VCaP (cell line): ENCODE results near the gene UGT1A8.

ENCODE experiments used
- H3K27ac ChIP-seq: fragments of 450-650 bp; 2 replicates; pipeline ENCODE4 v1.5.1; 2017
- TF ChIP-seq, protein P1 (sequence below): fragments of 450-650 bp; conservative IDR thresholded peaks from 2 replicates; pipeline ENCODE4 v1.5.1; 2017; ENCODE audit warnings: mild to moderate bottlenecking, moderate library complexity

The UGT1A8 gene

DNA sequence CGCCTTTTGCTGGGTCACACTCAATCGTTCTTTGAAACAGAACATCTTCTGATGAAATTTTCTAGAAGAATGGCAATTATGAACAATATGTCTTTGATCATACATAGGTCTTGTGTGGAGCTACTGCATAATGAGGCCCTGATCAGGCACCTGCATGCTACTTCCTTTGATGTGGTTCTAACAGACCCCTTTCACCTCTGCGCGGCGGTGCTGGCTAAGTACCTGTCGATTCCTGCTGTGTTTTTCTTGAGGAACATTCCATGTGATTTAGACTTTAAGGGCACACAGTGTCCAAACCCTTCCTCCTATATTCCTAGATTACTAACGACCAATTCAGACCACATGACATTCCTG is 95.8 kb downstream of the UGT1A8 start:
- TF ChIP-seq, protein P1, sequence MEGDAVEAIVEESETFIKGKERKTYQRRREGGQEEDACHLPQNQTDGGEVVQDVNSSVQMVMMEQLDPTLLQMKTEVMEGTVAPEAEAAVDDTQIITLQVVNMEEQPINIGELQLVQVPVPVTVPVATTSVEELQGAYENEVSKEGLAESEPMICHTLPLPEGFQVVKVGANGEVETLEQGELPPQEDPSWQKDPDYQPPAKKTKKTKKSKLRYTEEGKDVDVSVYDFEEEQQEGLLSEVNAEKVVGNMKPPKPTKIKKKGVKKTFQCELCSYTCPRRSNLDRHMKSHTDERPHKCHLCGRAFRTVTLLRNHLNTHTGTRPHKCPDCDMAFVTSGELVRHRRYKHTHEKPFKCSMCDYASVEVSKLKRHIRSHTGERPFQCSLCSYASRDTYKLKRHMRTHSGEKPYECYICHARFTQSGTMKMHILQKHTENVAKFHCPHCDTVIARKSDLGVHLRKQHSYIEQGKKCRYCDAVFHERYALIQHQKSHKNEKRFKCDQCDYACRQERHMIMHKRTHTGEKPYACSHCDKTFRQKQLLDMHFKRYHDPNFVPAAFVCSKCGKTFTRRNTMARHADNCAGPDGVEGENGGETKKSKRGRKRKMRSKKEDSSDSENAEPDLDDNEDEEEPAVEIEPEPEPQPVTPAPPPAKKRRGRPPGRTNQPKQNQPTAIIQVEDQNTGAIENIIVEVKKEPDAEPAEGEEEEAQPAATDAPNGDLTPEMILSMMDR = no peak

DNA sequence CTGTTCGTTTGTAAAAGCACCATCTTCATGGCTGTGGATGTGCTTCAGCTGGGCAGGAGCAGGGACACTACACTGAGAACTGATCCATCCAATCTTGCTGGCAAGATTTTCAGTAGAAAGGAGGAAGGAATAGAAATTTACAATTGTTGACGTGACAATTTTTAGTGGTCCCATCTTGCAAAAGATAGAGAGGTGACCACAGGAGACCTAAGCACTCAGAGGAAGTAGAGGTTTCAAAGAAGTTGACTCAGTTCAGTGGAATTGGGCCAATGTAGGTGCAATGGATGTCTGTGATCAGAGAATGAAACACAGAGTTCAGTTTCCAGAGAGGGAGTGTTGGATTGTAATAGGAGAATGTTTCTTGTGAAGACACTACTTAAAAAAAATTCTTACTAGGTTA is 96.7 kb downstream of the UGT1A8 start:
- H3K27ac ChIP-seq = no peak overlapping the region
- TF ChIP-seq, protein P1 = no peak

More for the DNA sequence above, 95.8 kb downstream of the UGT1A8 start:
- no peak overlapping the region for H3K27ac ChIP-seq

DNA sequence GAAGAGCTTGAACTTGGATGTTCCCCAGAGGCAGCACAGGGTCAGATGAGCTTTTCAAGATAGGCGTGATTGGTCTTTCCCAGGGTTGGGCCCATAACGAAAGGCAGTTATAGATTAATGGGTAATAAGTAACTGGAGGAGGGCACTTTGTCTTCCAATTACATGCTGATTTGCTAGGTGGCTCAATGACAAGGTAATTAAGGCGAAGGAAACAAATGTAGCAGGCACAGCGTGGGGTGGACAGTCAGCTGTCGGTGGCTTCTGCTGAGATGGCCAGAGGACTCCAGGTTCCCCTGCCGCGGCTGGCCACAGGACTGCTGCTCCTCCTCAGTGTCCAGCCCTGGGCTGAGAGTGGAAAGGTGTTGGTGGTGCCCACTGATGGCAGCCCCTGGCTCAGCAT is 101.1 kb downstream of the UGT1A8 start, which contains the start of gene UGT1A4:
Gene UGT1A4, plus strand, starts transcription at position 185 of the 400 bp plus-strand sequence. Its CDS starts 85 bp downstream, at position 270.
- H3K27ac ChIP-seq = no peak within 1 kb of the TSS
- TF ChIP-seq, protein P1 = no peak

DNA sequence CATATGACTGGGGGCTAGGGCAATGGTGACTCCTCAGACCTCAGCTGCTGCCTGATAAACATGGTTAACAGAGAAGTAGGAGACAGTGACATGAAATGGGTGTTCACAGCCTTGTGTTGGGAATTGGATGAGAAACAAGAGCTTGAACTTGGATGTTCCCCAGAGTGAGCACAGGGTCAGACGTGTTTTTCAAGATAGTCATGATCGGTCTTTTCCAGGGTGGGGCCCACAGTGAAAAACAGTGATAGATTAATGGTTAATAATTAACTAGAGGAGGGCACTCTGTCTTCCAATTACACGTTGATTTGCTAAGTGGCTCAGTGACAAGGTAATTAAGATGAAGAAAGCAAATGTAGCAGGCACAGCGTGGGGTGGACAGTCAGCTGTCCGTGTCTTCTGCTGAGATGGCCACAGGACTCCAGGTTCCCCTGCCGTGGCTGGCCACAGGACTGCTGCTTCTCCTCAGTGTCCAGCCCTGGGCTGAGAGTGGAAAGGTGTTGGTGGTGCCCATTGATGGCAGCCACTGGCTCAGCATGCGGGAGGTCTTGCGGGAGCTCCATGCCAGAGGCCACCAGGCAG is 111.4 kb downstream of the UGT1A8 start, which contains the start of gene UGT1A3:
Gene UGT1A3, plus strand, starts transcription at position 320 of the 579 bp plus-strand sequence. Its CDS starts 85 bp downstream, at position 405.
- H3K27ac ChIP-seq = no peak within 1 kb of the TSS
- TF ChIP-seq, protein P1 = no peak

DNA sequence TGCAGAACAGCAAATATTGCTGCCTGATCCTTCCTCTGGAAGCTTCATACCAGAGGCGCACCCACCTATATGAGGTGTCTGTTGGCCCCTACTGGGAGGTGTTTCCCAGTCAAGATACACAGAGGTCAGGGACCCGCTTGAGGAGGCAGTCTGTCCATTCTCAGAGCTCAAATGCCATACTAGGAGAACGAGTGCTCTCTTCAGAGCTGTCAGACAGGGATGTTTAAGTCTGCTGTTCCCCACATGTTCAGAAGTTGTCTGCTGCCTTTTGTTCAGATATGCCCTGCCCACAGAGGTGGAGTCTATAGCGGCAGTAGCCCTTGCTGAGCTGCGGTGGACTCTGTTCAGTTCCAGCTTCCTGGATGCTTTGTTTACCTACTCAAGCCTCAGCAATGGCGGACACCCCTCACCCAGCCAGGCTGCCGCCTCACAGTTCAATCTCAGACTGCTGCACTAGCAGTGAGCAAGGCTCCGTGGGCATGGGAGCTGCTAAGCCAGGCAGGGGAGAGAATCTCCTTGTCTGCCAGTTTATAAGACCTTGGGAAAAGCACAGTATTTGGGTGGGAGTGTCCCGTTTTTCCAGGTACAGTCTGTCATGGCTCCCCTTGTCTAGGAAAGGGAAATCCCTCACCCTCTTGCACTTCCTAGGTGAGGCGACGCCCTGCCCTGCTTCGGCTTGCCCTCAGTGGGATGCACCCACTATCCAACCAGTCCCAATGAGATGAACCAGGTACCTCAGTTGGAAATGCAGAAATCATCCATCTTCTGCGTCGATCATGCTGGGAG is 119.6 kb downstream of the UGT1A8 start:
- peak overlapping the region; percentile 22; the same call in 1 of the 2 replicates for H3K27ac ChIP-seq

DNA sequence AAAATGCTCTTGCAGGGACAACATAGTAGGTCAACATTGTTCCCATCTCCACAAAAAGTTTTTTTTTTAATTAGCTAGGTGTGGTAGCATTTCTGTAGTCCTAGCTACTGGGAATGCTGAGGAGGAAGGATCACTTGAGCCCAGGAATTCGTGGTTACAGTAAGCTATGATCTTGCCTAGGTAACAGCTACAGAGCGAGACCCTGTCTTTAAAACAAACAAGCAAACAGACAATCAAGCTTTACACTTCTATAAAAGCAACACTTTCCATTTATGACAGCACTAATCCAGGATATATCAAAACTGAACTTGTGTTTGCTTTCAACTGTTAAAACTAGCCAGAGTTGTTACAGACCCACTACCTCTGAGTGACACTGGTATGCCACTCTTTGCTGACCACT is 123.4 kb downstream of the UGT1A8 start:
- TF ChIP-seq, protein P1 = no peak
- no peak overlapping the region for H3K27ac ChIP-seq

DNA sequence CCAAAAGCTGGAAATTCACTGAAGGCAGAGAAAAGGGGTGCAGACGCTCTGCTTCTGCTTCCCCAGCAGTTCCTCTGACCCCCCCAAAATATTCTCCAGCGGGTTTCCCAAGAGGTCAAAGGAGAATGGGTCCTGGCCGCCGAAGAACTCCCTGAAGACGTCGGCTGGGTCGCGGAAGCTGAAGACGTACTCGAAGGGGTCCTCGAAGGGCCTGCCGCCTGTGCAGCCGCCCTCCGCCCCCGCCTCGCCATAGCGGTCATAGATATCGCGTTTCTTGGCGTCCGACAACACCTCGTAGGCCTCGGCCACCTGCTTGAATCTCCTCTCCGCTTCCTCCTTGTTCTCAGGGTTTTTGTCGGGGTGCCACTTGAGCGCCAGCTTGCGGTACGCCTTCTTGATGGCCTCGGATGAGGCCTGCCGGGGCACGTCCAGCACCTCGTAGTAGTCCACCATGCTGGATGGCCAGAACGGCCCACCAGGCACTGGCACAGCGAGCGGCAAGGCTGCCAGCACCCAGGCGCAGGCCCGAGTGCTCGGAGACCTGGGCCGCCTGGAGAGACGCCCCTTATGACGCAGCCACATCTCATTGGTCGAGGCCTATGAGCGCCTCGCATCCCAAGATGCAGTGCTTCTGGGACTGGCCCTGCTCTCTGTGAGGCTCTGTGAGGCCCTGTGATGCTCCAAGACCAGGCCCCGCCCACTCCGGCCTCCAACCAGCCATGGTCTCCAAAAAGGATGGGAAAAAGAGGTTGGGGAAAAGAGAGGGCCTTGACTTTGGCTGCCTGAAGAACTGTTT is 126.2 kb downstream of the UGT1A8 start:
- no peak overlapping the region for H3K27ac ChIP-seq
- TF ChIP-seq, protein P1 = no peak
